Measurements from ENCODE around the gene BNC2.

- TF ChIP-seq EZH2 (optimal IDR thresholded peaks at IDR 0.05; ENCODE audit: low read depth, low read length) (no peak), CTCF (IDR thresholded peaks at IDR 0.05; ENCODE audit: low read length) (no peak)
These were observed 34.2 kb upstream of the BNC2 start for GRCh38 chr9:16904655-16905054.

All from MM.1S (cell line).